ENCODE measurements around the gene SLC48A1.
"Not testable (repeated sequence)": the region's sequence is repeated elsewhere in the genome, so short reads cannot be mapped to it uniquely, and the experiment has no call there.

The SLC48A1 gene

DNA sequence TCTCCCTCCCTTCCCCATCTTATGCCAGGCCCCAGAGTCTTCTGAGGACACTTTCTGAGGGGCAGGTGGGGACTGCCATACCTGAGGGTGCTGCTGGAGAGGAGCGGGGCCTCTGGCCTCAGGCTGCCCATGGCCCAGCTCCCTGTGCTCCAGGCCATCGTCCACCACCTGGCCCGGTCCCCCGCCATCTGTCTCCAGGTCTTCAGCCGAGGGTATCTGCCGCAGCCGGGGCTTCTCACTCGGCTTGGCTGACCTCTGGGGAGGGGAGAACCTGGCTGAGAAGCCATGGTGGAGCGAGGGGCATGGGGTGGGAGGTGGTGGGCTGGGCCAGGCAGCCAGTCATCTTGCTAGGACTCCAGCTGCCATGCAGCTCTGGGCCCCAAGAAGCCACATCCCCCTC is 21.6 kb downstream of the SLC48A1 start:
- no peak for DNase-seq

DNA sequence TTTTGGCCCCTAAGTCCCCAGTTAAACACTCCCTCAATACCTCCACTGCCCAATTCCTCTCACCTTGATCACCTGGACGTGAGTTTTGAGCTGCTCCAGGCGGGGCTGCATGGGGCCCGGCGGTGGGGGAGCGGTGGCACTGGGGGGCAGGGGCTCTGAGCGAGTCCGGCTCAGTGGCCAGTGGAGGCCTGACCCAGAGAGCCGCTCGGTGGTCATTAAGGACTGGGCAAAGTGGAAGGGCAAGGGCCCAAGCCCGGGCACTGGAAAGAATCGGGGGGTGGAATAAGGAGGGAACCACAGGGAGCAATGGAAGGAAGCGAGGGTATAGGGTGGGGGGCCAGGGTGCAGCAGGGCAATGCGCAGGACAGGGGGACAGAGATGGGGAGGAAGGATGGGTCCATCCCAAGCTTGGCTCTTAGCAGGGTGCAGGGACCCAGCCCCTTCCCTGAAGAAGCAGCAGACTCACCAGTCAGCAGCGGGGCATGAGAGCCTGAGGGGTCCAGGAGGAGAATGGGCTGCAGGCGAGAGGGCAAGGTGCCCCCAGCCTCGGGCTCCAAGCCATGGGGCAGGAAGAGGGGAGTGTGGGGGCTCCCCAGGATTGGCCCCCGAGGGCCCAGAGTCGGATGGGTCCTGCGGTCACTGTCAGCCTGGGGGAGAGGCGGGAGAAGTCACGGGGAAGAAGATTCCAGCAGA is 22.2 kb downstream of the SLC48A1 start:
- DNase-seq = no peak

DNA sequence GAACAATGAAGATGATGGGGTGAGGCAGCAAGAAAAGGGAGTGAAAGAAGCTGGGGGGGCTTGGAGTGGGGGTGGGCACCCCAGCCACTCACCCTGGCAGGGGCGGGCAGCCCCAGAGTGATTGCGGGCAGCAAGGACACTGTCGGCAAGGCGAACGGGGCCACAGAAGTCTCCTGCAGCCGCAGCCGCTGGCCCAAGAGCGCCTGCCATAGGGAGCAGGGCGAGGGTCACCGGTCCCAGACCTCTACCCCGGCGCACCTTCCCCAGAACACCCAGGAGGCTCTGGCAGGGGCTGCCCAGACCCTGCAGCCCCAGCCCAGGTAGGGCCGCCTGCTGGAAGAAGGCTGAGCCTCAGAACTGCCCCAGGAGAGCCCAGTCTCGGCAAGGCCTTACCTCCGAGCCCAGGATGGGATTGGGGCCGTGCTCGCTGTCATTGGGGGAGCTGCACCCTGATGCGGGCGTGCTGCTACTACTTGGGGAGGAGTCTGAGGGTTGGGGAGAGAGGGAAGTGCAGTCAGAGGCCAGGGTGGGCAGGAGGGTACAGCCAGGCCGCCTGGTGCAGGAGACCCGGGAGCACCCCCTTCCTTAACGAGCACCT is 22.9 kb downstream of the SLC48A1 start:
- DNase-seq = no peak

DNA sequence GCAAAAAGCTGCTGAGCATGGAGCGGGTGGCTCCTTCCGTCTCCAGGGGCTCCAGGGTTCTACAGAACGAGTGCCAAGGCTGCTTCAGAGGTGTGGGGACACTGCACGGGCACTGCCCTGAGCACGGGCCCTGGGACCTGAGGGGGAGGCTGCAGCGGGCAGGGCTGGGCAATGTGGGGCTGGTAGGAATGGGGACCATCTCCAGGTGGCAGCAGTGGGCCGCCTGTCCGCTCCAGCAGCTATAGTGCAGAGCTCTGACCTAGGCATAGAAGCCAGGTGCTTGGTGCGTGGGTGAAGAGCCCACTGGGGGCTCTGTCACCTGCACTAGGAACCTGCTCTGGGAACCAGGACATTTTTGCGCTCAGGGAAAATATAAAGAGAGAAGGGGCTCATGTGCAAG is 24.4 kb downstream of the SLC48A1 start:
- DNase-seq = no peak

DNA sequence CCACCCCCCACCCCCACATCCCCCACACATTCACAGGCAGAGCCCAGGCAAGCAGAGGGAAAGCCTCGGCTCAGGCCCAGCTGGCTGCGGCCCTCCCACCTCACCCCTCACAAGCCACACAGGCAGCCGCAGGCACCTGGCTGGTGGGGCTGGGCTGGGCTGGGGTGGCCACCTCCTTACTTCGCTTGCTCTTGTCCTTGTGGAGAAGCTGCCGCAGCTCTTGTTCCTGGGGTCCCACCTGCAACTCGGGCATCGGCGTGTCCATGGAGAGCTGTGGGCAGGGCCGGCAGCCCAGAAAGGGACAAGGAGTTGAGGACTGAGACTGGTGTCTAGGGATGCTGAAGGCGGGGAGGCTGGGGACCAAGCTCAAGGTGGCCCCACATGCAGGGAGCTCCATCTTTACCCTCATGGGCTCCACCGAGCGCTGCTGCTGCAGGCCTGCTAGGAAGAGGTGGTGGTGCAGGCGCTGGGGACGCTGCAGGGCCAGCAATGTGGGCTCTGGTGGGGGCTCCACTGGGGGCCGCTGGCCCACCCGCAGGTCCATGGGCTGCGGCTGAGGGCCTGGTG is 25.4 kb downstream of the SLC48A1 start:
- no peak for DNase-seq

DNA sequence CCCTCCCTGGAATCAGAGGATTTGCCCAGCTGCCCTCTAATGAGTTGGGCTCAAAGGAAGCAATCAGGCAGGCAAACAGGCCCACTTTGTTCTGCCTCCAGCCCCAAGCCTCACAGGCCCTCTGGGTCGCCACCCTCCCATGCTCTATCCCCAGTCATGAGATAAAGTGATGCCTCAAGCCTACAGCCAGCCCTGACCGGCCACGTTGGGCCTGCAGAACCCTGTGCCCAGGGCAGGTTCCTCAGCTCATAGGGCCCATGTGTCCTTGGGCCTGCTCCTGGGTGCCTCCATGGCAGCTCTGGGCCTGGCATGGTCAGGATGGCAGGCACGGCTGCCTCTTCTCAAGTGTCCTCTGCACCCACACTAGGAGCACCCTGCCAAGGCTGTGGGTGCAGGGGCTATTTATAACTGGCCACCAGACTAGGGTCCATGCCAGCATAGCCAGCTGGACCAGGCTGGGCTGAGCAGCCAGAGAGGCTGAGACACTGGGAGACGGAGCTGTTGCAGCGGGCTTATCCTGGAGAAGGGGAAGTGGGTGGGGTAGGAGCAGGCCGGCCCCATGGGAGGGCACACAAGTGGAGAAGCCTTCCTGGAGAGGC is 26.4 kb downstream of the SLC48A1 start:
- no peak for DNase-seq

DNA sequence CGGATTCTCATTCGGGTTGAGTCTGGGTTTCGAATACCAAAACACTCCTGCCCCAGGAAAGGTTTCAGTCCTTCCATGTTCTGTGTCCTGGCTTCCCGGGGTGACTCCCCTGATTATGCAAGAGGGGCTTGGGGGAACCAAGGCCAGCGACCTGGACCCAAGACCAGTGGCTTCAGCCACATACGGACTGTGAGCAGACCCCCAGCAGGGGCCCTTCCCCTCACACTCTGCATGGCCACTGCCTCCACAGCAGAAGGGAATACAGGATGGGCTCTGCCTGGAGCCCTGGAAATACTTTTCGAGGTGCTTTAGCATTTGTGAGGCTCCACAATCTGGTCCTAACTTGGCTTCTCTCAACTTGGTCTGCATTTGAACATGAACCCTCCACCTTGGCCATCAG is 27.5 kb downstream of the SLC48A1 start:
- no peak for DNase-seq

DNA sequence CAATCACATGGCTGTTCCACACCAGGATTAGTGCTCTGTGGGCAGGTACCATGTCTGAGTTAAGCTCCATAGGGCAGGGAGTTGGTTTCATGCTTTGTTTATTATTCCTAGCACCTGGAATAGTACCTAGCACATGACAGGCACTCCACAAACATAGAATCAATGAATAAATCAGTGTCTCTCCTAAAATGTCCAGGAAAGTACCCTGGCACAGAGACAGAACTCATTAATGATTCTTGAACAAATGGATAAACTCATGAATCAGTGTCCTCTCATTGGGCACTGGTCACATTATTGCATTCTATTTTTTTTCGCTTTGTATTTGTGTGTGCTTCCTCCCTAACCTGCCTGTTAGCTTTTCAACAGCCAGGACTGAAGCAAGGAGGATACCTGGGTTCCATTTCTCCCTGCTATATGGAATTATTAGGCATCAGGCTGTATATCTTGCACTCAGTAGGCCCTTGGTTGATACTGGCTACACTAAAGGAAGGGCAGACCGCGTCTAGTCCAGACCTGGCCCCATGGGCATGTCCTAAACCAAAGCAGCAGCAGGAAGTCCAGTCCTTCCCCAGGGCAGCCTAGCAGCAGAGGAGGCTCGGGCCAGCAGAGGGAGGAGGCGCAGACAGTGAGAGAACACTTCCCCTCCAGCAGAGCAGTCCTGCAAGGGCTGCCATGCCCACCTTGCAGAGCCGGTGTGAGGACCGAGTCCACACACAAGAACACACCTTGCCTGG is 28.3 kb downstream of the SLC48A1 start:
- no peak for DNase-seq

DNA sequence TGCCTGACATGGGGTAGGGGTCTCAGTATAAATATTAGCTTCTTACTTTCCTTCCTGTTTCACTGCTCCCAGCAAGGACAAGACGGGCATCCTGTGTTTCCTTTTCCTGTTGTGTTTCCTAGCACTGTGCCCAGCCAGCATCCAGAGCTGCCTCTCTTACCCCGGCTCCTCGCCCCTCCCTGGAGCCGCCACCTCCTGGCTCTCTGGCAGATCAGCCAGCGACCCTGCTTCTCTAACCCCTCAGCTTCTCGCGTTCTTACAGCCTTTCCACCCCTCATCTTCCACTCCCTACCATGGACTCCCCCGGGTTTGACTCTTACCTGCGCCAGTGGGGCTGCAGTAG is 28.8 kb downstream of the SLC48A1 start:
- DNase-seq = no peak

DNA sequence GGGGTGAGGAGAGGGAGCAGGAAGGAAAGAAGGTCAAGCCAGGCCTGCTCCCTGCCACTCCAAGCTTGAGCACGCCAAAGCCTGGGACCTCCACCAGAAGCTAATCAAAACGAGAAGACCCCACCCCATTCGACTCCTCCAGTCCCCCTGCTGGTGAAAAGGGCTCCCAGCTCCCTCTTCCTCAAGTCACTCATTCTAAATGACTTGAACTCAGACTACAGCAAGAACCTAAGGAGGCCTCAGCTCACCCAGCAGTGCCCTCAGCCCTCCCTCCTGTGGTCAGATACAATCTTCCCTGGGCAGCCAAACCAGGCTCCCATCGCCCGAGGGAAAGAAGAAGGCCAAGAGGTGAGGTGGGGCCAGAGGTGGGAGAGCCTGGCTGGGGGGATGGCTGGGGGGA is 29.3 kb downstream of the SLC48A1 start:
- DNase-seq = no peak

DNA sequence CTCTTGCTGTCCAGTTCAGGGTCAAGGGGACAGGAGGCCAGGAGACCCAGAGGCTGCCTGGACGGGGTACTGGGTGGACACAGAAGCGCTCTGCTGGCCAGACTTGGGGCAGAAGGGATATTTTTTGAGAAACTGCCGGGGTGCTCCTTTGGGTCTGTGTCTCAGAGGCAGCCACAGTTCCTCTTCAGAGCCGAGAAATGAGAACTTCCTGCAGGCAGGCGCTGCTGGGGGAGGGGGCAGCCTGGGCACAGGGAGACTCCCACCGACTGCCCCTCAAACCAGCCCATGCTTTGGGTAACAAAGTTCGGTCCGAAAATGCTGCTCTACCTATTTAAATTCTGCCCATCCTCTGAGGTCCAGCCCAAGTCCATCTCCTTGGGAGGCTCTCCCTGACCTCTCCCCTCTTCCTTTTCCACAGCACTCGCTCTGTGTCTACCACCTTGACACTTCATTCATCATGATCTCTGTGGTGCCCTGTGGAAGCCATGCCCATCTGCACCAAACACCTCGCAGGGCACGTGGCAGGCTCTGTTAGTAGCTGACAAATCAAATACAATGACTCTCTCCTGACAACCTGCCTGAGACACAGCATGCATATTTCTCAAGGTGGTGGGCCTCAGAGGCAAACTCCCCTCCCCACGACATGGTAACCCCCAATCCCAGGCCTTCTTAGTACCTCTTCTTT is 30.3 kb downstream of the SLC48A1 start:
- DNase-seq = no peak

DNA sequence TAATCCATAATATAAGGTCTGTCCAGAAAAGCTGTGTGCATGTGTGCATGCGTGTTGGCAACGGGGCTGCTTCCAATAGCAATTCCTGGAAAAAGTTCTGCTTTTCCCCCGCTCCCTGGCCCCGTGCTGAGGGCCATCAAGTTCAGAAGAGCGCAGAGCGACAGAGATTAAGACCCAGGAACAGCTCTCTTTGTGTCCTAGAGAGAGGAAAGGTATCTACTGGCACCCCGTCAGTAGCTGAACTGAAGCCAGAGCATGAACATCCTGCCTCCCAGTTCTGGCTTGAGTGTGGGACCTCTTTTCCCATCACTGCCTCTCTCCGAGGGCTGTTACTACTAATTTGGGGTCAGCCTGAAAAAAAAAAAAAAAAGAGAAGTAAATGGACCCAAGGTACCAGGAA is 31.1 kb downstream of the SLC48A1 start:
- DNase-seq = no peak

DNA sequence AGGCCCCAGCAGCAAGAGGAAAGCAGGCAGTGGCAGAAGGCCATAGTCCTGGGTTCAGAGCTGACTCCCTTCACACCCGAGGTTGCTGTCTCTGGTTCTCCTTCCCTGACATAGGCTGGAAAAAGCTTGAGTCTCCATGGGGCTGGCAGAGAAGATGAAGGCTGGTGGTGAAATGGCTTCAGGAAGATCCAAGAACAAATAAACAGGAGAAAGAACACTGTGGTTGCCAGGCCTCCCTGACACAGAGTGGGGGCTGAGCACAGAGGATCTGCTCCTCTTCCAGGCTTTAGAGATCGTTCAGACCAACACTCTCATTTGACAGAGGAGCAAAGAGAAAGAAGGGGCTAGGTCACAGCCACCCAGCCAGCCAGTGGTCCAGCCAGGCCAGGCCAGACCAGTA is 32.4 kb downstream of the SLC48A1 start:
- no peak for DNase-seq

DNA sequence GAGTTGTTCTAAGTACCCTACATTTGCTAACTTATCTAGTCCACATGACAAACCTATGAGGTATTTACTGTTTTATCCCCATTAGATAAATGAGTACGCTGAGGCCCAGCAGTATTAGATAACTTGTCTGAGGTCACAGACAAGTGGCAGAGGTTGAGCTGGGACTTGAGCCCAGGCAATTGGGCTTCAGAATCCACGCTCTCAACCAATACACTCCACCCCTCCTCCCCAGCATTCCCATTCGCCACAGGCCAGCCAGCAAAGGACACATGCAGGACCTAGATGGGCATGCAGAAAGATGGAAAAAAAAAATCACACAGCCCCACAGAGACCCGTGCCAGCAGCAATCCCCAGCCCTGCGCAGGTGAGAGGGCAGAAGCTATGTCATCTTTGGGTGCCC is 34.3 kb downstream of the SLC48A1 start:
- peak; percentile 45 for DNase-seq

DNA sequence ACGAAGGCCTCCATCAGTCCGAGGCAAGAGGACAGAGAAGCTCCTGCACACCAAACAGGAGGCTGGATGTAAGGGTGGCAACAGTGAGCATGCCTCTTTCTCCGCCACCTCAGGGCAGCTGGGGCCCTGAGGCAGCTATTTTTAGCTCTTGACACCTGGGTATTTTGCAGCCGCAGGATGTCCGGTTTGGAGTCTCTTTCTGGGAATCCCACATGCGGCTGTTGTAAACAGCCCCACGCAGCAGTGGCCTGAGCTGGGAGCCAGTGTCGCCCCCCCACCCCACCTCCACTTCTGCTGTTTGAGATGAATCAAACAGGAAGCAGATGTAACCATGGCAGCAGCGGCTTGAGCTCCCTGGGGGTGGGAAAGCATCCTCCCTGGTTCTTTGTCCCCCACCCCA is 35.0 kb downstream of the SLC48A1 start:
- DNase-seq = no peak

DNA sequence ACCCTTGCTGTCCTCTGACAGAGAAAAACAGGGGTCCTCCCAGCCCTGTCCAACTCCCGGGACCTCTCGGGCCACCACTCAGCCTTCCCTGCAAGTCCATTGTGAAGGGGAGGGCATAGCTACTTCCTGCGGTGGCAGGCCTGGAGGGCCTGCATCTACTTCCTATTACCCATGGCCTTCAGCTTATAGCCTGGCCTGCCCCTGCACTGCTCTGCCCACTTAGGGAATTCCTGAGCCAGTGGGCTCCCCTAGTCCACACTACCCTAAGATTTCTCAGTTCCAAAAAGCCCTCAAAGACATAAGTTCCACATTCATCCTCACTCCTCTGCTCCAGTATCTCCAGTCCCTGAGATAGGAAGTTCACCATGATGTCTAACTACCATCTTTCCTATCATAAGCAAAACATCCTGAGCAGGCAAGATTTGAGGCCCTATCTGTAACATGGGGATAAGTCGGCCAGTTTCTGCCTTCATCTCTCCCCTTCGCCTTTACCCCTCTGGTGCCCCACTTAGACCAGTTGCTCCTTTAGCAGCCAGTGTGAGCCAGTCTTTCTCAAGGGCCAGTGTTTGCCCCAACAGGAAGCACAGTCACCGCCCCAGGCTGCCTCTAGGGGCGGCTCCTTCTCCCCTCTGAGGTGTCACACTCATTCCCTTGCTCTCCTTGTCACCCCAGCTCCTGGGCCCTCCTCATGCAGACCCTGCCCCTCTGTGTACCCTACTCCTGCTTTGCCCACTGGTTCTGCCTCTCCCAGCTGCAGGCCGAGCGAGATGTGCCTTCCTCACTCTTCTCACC is 35.7 kb downstream of the SLC48A1 start:
- DNase-seq = no peak

DNA sequence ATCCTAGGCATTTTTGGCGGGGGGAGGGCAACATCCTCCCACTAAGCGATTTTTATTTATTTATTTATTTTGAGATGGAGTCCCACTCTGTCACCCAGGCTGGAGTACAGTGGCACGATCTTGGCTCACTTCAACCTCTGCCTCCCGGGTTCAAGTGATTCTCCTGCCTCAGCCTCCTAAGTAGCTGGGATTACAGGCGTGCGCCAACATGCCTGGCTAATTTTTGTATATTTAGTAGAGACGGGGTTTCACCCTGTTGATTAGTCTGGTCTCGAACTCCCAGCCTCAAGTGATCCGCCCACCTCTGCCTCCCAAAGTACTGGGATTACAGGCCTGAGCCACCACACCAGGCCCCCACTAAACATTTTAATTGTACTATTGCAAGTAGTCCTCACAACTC is 36.5 kb downstream of the SLC48A1 start:
- DNase-seq = not testable (repeated sequence)

DNA sequence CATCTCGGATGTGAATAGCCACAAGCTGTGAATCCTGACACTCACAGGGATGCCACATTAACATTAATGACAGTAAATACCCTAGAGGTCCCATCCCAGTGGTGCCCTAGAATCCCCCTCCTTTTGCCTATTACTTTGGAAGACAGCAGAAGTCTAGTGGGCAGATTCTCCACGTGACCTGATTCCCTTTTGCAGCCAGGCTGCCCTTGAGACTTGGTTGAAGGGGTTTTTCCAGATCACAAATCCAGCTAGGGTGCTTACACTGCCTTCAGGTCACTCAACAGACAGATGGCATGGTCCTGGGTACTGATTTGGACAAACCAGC is 38.0 kb downstream of the SLC48A1 start:
- no peak for DNase-seq

DNA sequence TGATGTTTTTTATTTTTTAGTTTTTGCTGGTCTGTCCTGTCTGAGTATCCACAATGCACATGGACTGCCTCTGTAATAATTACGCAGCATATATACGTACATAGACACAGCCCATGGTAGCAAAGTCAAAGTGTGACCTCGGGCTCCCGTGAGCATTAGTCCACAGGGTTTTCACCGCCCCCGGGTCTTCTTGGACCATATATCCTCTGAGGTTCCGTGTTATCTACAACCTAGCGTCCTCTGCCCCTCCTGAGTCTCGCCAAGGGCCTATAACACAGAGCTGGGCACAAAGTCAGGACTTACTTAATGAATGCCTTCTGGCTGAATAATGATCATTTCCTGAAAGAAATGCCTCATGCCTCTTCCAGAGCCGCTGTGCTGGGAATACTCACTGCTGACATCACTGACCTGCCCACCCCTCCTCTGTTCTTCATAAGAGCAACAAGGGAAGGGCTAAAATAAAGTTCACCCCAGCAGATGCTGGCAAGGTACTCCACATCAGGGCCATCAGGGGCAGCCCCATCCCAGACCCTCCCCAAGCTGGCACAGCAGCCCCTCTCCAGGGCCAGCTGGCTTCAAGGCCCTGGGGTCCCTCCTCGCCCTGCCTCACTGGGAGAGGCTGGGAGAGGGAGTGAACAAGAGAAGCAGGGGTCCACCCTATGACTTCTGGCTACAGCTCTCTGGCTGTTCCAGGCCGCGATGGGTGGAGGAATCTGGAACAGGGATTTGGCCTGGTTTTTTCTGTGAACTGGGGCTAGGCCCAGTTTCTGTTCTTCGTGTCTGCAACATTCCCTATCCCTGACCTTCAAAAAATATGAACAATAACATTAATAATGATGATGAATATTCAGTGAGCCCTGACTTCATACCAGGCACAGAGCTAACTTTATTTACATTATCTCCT is 38.8 kb downstream of the SLC48A1 start:
- peak; percentile 84 for DNase-seq

DNA sequence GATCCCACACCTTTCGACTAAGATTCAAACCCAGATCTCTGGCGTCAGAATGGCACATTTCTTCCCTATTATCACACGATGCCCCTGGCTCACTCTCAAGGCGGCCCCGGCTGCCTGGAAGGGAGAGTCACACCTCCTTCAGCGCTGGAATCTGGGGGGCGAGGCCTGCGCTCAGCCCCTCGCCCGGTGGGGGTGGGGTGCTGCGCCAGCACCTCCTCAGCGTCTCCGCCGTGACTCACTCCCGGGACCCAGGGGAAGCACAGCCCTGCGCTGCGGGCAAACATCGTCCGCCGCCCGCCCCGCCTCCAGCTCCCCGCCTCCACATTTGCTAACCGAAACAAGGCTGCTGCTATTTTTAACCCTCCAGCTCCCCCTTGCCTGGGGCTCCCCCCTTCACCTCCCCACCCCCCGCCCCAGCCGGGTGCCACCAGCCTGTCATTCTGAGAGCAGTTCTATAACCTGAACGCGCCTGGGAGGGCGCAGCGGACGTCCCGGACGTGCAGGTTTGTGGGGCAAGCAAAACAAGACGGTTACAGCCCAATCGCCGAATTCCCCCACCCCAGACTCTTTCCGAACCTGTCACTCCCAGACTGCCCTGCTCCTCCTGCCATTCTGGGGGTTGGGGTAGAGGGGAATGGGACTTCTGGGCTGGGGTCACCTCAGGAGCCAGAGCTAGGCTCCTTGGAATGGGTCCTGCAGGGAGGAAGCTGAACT is 39.9 kb downstream of the SLC48A1 start:
- DNase-seq = peak; percentile 99

Data from NCI-H226 (cell line).